ENCODE results near the gene CNTN4.

The CNTN4 gene

GRCh38 chr3:2677501-2677900 lies 578.8 kb downstream of the CNTN4 start:
- no peak for DNase-seq (ENCODE audit: low read depth in 3 of 3, low spot score in 1 of 3)

GRCh38 chr3:2680236-2680635 lies 581.6 kb downstream of the CNTN4 start:
- no peak for DNase-seq (ENCODE audit: low read depth in 3 of 3, low spot score in 1 of 3)

- no peak for DNase-seq (ENCODE audit: low read depth in 3 of 3, low spot score in 1 of 3)
Observed at GRCh38 chr3:2684046-2684445, 585.4 kb downstream of the CNTN4 start.

GRCh38 chr3:2686816-2687502 lies 588.3 kb downstream of the CNTN4 start:
- no peak for DNase-seq (ENCODE audit: low read depth in 3 of 3, low spot score in 1 of 3)

GRCh38 chr3:2697589-2697988 lies 598.9 kb downstream of the CNTN4 start:
- no peak for DNase-seq (ENCODE audit: low read depth in 3 of 3, low spot score in 1 of 3)

DNA sequence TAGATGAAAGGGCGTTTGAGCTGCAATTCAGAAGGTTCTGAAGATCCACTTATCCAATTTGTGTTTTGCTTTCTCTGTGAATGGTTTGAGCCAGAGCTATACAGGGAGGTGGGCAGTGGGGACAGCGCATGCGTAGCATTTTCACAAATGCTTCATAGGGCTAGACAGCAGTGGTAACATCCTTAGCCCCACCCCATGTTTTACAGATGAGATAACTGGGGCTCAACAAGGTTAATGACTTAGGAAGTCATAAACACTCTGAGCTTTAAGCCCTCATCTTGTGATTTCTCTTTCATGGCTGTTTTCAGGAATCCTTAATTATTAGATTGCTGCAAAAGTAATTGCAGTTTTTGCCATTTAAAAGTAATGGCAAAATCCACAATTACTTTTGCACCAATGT lies 602.8 kb downstream of the CNTN4 start:
- DNase-seq (ENCODE audit: low read depth in 3 of 3, low spot score in 1 of 3) = no peak

- no peak for DNase-seq (ENCODE audit: low read depth in 3 of 3, low spot score in 1 of 3)
Observed at GRCh38 chr3:2706144-2706835, 607.6 kb downstream of the CNTN4 start.

DNA sequence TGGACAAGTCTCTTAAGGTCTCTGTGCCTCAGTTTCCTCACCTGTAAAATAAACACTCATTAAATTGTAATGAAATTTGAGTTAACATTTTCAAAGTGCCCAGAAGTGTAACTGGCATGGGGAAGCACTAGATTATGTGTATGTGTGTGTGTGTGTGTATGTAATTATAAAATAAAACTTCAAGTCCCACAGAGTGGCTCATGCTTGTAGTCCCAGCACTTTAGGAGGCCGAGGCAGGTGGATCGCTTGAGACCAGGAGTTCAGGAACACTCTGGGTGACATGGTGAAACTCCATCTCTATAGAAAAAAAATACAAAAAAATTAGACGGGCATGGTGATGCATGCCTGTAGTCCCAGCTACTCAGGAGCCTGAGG lies 608.2 kb downstream of the CNTN4 start:
- DNase-seq (ENCODE audit: low read depth in 3 of 3, low spot score in 1 of 3) = no peak

DNA sequence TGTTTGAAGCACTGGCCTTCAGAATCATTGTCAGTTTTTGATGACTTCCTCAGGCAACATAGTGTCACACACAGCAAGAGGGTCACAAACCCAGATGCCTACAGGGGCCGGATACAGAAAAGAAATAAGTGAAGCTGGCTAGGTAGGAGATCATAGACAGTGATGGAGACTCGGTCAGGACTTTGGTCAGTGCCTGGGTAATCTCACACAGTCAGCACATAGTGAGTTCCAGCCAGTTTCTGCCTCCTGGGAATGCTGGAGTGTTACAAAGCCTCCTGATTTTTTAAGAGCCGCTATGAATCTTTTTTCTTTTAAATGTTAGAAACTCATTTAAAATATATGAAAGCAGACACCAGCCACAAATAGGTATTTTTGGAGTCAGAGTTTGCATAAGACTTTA lies 612.4 kb downstream of the CNTN4 start:
- no peak for DNase-seq (ENCODE audit: low read depth in 3 of 3, low spot score in 1 of 3)

DNA sequence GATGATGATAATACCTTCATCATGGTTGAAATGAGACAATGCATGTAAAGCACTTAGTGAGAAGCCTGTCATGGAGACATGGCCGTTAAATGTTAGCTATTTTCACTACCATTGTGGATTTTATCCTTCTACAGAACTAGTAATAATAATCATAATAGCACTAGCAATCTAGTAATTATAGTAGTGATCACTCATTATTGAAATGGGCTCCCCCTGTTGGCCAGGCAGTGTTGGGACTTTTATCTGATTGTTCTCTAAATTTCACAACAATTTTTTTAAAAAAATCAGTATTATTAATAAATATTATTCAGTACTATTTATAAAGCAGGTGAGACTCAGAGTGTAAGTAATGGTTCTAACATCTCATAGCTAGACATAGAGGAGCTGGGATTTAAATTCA lies 615.3 kb downstream of the CNTN4 start:
- DNase-seq (ENCODE audit: low read depth in 3 of 3, low spot score in 1 of 3) = no peak

DNA sequence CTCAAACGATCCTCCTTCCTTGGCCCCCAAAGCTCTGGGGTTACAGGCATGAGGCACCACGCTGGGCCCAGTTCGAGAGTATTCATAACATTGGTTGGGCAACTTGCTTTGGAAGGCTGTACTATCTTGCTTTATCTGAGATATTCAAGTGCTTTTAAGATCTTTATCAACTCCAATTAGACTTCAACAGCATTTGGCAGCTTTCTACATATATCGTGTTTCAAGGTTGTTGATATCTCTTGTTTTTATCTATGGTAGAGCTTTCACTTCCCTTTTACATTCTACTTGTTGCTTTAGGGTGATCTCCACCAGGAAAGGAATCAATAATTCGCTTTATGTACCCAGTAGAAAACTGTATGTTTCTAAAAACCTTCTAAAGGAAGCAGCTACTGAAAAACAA lies 616.2 kb downstream of the CNTN4 start:
- DNase-seq (ENCODE audit: low read depth in 3 of 3, low spot score in 1 of 3) = no peak

- no peak for DNase-seq (ENCODE audit: low read depth in 3 of 3, low spot score in 1 of 3)
Observed at GRCh38 chr3:2727101-2727500, 628.4 kb downstream of the CNTN4 start.

DNA sequence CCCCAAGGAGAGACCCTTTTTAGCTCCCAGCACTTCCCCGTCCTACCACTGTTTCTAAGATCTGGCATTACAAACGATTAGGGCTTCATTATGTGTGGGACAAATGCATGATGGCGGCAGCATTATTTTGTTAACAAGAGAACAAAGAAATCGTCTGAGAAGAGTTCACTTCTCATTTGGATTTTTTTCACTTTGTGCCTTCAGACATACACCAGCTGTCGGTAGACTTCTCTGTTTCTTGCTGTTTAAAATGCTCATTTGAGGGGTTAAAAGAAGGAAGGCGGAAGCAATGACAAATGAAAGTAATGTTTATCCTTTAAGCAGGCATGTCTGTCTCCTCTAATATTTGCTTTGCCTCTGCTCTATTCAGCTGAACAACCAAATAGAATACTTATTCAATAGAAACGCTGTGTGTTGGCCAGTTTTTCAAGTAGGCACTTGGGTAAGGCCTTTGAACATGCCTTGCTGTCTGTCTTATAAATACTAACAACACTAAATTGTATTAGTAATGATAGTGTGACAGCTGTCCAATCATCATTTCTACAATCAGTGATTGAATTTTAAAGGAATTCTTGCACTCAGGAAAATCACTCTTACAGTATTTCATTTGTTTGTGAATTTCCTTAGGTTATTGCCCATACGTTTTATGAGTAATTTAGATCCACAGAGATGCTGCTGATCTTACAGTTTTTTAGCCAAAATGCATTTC lies 629.1 kb downstream of the CNTN4 start:
- no peak for DNase-seq (ENCODE audit: low read depth in 3 of 3, low spot score in 1 of 3)

DNA sequence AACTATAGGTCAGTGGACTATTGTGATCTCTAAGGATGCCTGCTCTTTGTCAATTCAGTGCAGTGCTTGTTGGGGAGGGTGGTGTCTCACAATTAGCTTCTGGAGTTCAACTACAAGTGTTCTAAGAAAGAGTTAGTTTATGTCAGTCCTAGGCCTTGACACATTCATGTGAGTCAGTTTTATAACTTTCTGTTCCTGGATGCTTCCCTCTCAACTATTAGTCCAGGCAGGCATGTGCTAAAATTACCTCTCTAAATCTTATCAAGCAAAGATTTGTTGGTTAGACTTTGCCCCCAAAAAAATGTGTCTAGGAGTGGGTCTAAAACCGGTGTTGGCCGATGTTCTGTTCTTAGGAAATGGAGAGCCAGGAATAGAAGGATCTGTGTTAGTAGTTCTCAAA lies 633.2 kb downstream of the CNTN4 start:
- DNase-seq (ENCODE audit: low read depth in 3 of 3, low spot score in 1 of 3) = no peak

DNA sequence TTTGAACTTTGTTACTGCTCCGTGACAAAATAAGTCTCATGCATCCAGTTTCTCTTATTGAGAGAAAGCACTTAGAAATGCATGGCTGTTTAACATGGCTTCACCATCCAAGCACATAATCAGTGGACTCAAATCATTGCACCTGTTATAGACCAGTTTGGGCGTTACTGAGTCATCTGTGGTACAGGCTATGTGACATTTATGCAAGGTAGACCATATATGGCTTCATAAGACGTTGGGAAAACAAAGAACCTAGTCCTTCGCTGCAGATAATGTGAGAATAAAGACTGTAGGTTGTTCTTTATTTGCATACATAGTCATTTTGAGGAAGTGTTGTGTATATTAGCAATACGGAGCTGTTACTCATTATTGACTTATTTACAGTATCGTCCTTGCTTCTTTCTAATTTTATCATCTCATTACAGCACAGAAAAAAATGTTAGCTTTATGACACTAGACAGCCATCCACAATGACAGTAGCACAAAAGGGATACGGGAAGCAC lies 636.8 kb downstream of the CNTN4 start:
- no peak for DNase-seq (ENCODE audit: low read depth in 3 of 3, low spot score in 1 of 3)

DNA sequence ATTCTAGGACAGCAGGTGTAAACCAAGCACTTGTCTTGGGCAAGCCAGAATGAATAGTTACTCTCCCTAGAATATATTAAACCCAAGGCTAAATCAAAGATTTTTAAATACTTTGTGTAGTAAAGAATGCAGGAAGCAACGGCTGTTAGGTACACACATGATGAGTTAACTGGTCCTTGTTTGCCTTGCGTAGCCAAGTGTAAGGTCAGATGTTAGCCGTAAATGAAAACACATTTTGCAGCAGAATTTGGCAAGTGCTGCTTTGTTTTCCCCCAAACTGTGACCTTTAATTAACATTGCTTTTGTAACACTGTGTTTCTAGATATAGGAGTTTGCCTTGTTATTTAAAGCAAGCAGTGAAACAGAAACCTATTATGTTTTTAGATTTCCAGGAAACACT lies 642.9 kb downstream of the CNTN4 start:
- DNase-seq (ENCODE audit: low read depth in 3 of 3, low spot score in 1 of 3) = no peak

- no peak for DNase-seq (ENCODE audit: low read depth in 3 of 3, low spot score in 1 of 3)
Observed at GRCh38 chr3:2765002-2765579, 666.4 kb downstream of the CNTN4 start.

- DNase-seq (ENCODE audit: low read depth in 3 of 3, low spot score in 1 of 3) = no peak
Observed at GRCh38 chr3:2770451-2770850, 671.8 kb downstream of the CNTN4 start.

- DNase-seq (ENCODE audit: low read depth in 3 of 3, low spot score in 1 of 3) = no peak
Observed at GRCh38 chr3:2771193-2771592, 672.5 kb downstream of the CNTN4 start.

- no peak for DNase-seq (ENCODE audit: low read depth in 3 of 3, low spot score in 1 of 3)
Observed at GRCh38 chr3:2771741-2772140, 673.1 kb downstream of the CNTN4 start.

DNA sequence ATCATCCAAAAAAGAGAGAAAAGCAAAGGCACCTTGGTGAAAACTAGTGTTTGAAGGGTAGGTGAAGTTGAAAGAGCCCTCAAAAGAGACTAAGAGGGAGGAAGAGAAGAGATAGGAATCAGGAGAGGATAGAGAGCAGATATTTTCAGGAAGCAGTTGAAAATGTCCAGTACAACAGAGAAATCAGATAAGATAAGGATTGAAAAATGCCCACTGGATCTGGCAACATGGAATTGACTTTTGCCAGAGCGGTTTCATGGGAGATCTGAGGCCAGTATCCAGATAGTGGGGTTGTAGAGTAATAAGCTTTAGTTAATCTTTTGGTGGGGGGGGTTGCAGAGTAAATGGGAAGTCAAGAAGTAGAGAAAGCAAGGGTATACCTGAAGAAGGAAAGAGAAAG lies 674.1 kb downstream of the CNTN4 start:
- DNase-seq (ENCODE audit: low read depth in 3 of 3, low spot score in 1 of 3) = no peak

Data from stimulated activated CD4-positive, alpha-beta T cell treated with anti-CD3 and anti-CD28 coated beads, TNF-alpha, amount 100 ng/mL, for 1 hour (primary cell).